H1 (cell line): ENCODE results near the gene TMEM170A.

ENCODE experiments used
- RAD21 ChIP-seq, 2 experiments: IDR thresholded peaks in 1 of 2; conservative IDR thresholded peaks in 1 of 2; 2 replicates each; pipeline ENCODE4 v1.6.1; 2011; ENCODE audit warnings: low read depth in 2 of 2, low read length in 2 of 2, improper control_type of control experiment in 1 of 2, inconsistent platforms in 1 of 2, mild to moderate bottlenecking in 1 of 2, moderate library complexity in 1 of 2
- RNF2 ChIP-seq: fragments of 200-900, 300-1000 bp; sonication (generic); IDR thresholded peaks from 2 replicates; pipeline ENCODE4 v1.7.1; 2016; ENCODE audit warnings: borderline replicate concordance, low read depth, mild to moderate bottlenecking, antibody characterized with exemption, low read length; ENCODE audit not compliant: poor library complexity, severe bottlenecking; ENCODE audit errors: missing control alignments
- SIRT6 ChIP-seq: IDR thresholded peaks from one replicate; pipeline ENCODE4 v1.7.1; 2012; ENCODE audit warnings: low read length, inconsistent platforms
- SP1 ChIP-seq: IDR thresholded peaks from 2 replicates; pipeline ENCODE4 v1.6.1; 2011; ENCODE audit warnings: low read depth, low read length
- TBP ChIP-seq: IDR thresholded peaks from 2 replicates; pipeline ENCODE4 v1.6.1; 2011; ENCODE audit warnings: low read depth, low read length, improper control_type of control experiment

DNA sequence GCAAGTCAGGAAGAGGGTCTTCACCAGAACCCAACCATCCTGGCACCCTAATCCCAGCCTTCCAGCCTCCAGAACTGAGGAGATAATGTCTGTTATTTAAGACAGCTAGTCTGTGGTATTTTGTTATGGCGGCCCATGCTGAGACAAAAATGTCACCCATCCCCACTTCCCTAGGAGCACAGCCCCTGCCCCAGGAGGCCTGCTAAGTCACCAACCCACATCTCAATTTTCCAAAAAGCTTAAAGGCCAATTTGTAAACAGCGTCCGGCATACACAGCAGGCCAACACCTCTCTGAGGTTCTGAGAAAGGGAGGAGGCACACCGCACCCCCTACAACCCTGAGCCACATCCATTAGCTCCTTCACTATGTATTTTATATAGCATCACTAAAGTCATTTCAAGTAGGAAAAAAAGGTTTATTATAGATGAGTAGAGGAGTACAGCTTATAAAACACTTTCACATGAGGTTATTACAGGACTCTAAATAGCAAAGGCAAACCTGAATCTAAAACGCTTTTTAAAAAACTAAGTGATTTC is 6.9 kb downstream of the TMEM170A start:
- TF ChIP-seq RAD21 (IDR thresholded peaks at IDR 0.05 in 1 of 2, conservative IDR thresholded peaks at IDR 0.05 in 1 of 2; ENCODE audit: low read depth in 2 of 2, low read length in 2 of 2) (no peak), RNF2 (no peak), SP1 (no peak), SIRT6 (no peak), TBP (no peak)
